ENCODE data around the gene OR2V2. TPM values are rescaled to one million over a fixed set of nuclear protein-coding genes. Genes with fewer than 3 reads are reported as not detected.
A peak's percentile ranks its signal among the peaks of the same experiment; 100 is the strongest.

Gene OR2V2
- polyA plus RNA-seq, 1 of the 3 experiments (the other 2 are of a cell fraction): not detected

GRCh38 chr5:181168595-181169118 is 21.3 kb downstream of the OR2V2 start:
- no peak for DNase-seq
- H3K4me2 ChIP-seq: peak overlapping the region; percentile 32; the same call in 1 of the 2 replicates
- POLR2A ChIA-PET: no interaction called here

More at GRCh38 chr5:181168595-181169118, 21.3 kb downstream of the OR2V2 start:
- H3K79me2 ChIP-seq (ENCODE audit: insufficient read depth): no peaks in the 10 kb centered on the region
- 42% methylated on average over 14 of the region's 14 CpGs for WGBS (ENCODE audit: low lambda C conversion rate)
- H3K36me3 ChIP-seq (replicated peaks in 1 of 2; ENCODE audit: control insufficient read depth in 1 of 2, insufficient read depth in 2 of 2, low read length in 1 of 2): no peaks in the 10 kb centered on the region
- CTCF ChIA-PET: interaction anchor here (0.9 to 1.7 kb wide), 5 partner anchors 16 to 38 kb away, joined by 3 to 8 read pairs (median 4); partner anchors contain the start of gene TRIM7
- no peak overlapping the region for H2AFZ ChIP-seq (ENCODE audit: low read depth)
- H3K9ac ChIP-seq: no peak overlapping the region
- H3K27me3 ChIP-seq (ENCODE audit: insufficient read depth): no peaks in the 10 kb centered on the region
- no peaks in the 10 kb centered on the region for H4K20me1 ChIP-seq (ENCODE audit: insufficient read depth)
- no peak overlapping the region for H3K27ac ChIP-seq (ENCODE audit: low read depth in 2 of 2, low read length in 1 of 2)
- no peaks in the 10 kb centered on the region for H3K9me3 ChIP-seq
- peaks cover 11% of the 10 kb centered on the region for H3F3A ChIP-seq (replicated peaks; ENCODE audit: insufficient read depth)
- peak overlapping the region in 1 of 2 experiments; percentile 3; a peak in 1 of 4 replicates for H3K4me3 ChIP-seq (ENCODE audit: low read depth in 2 of 2, low read length in 1 of 2)
- TF ChIP-seq TCF12 (IDR thresholded peaks at IDR 0.05) (no peak), SIN3A (IDR thresholded peaks at IDR 0.05; ENCODE audit: borderline replicate concordance, low read depth, low read length) (no peak), RXRA (IDR thresholded peaks at IDR 0.05; ENCODE audit: borderline replicate concordance, low read depth) (no peak), RCOR1 (IDR thresholded peaks at IDR 0.05; ENCODE audit: low read length) (no peak), FOSL2 (IDR thresholded peaks at IDR 0.05; ENCODE audit: borderline replicate concordance, low read depth) (no peak), ZBTB33 (IDR thresholded peaks at IDR 0.05; ENCODE audit: borderline replicate concordance, low read depth) (no peak), FOXM1 (IDR thresholded peaks at IDR 0.05; ENCODE audit: low read depth) (no peak), FOXJ3 (CRISPR knock-in tag; IDR thresholded peaks at IDR 0.05) (no peak), RAD21 (IDR thresholded peaks at IDR 0.05; ENCODE audit: low read length) (no peak), CHD2 (IDR thresholded peaks at IDR 0.05; ENCODE audit: low read length, partially characterized antibody) (no peak), TAF1 (IDR thresholded peaks at IDR 0.05; ENCODE audit: borderline replicate concordance, low read depth, low read length) (no peak), CTCF (IDR thresholded peaks at IDR 0.05) (no peak), ELF1 (IDR thresholded peaks at IDR 0.05) (no peak), EP300 (IDR thresholded peaks at IDR 0.05; ENCODE audit: borderline replicate concordance in 1 of 2, low read depth in 1 of 2, low read length in 1 of 2) (no peak), REST (IDR thresholded peaks at IDR 0.05; ENCODE audit: low read depth, low read length) (no peak), IRF3 (IDR thresholded peaks at IDR 0.05; ENCODE audit: low read depth, low read length) (no peak), MEF2A (IDR thresholded peaks at IDR 0.05; ENCODE audit: borderline replicate concordance, low read depth) (no peak), MXI1 (IDR thresholded peaks at IDR 0.05; ENCODE audit: low read depth, low read length) (no peak), NRF1 (IDR thresholded peaks at IDR 0.05; ENCODE audit: low read depth, low read length) (no peak)
- no peaks in the 10 kb centered on the region for H3K9me2 ChIP-seq
- H3K4me1 ChIP-seq (ENCODE audit: control insufficient read depth in 1 of 2, insufficient read depth in 2 of 2, low read depth in 1 of 2, low read length in 1 of 2): no peaks in the 10 kb centered on the region; a peak in 1 of 4 replicates

All from SK-N-SH (cell line).